Measurements from ENCODE around the gene MXD3. TPM values are rescaled to one million over a fixed set of nuclear protein-coding genes. Genes with fewer than 3 reads are reported as not detected.
A peak's percentile ranks its signal among the peaks of the same experiment; 100 is the strongest.

MXD3 gene
- polyA plus RNA-seq, 1 experiment = 2.8 TPM

DNA sequence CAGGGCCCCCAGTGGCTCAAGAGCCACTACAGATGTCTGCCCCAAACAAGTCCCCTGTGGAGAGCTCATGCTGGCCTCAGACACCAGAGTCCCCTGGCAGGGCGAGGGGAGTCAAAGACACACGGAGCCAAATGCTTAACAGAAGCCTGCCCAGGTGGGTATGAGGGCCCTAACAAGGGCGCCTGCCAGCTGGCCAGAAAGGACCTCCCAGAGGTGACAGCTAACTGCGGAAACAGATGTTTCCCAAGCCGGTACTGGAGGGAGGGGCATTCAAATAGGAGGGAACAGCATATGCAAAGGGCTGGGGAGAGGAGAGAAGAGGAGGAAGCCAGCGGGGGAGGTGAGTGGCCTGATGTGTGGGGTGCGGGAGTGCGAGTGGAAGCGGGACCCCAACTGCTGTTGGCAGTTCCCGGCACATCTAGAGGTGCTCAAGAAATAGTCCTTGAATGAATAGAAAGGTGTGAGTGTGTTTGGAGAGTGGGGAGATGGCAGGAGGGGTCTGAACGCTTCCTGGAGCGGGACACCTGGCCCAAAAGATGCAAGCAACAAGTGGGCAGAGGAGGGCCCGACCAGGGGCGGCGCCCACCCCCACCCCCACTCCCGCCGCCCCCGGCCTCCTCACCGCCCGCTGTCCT lies 824 bp downstream of the MXD3 start:
- ChIA-PET CTCF (interaction anchor here (0.9 to 2.8 kb wide), 18 partner anchors 8 to 197 kb away, joined by 3 to 35 read pairs (median 6); partner anchors contain the start of gene LMAN2), POLR2A (no interaction called here)
- no peaks in the 10 kb centered on the region; the same call in 1 of the 2 replicates for H3K9me3 ChIP-seq (ENCODE audit: control insufficient read depth, insufficient read depth, low read length)
- H3K27me3 ChIP-seq (ENCODE audit: control insufficient read depth, insufficient read depth, low read length) = no peaks in the 10 kb centered on the region
- TF ChIP-seq CTCF (IDR thresholded peaks at IDR 0.05; ENCODE audit: low read depth, low read length) = no peak
- DNase-seq (ENCODE audit: low read depth, low spot score) = no peak
- H3K27ac ChIP-seq (ENCODE audit: low read depth, low read length) = no peak overlapping the region
- peak overlapping the region; percentile 68 for H3K4me3 ChIP-seq (ENCODE audit: low read depth, low read length)

DNA sequence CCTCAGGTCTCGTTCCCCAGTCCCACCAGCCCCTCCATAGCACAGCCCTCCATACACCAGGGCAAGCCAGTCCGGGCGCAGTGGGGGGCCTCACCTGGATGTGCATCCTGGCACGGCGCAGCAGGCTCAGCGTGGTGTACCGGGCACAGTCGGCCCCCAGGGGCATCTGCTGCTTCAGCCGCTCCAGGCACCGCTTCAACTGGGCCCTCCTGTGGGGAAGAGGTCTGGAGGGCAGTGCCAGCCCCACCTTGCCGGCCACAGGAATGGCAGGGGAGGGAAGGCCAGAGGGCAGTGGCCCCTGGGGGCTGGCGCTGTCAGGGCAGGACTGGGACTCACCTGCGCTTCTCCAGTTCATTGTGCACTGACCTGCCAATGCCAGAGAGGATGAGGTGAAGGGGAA lies 1.4 kb downstream of the MXD3 start:
- TF ChIP-seq CTCF (IDR thresholded peaks at IDR 0.05; ENCODE audit: low read depth, low read length) = no peak
- no peak for DNase-seq (ENCODE audit: low read depth, low spot score)
- peak overlapping the region; percentile 68 for H3K4me3 ChIP-seq (ENCODE audit: low read depth, low read length)
- ChIA-PET POLR2A (interaction anchor here (0.6 kb wide), 2 partner anchors 36 to 69 kb away, joined by 3 to 6 read pairs; no protein-coding TSS in a partner anchor), CTCF (interaction anchor here (0.5 to 2.8 kb wide), 29 partner anchors 8 to 649 kb away, joined by 3 to 35 read pairs (median 4); partner anchors contain the start of gene LMAN2)
- no peak overlapping the region for H3K27ac ChIP-seq (ENCODE audit: low read depth, low read length)
- no peaks in the 10 kb centered on the region for H3K27me3 ChIP-seq (ENCODE audit: control insufficient read depth, insufficient read depth, low read length)
- H3K9me3 ChIP-seq (ENCODE audit: control insufficient read depth, insufficient read depth, low read length) = no peaks in the 10 kb centered on the region; the same call in 1 of the 2 replicates

DNA sequence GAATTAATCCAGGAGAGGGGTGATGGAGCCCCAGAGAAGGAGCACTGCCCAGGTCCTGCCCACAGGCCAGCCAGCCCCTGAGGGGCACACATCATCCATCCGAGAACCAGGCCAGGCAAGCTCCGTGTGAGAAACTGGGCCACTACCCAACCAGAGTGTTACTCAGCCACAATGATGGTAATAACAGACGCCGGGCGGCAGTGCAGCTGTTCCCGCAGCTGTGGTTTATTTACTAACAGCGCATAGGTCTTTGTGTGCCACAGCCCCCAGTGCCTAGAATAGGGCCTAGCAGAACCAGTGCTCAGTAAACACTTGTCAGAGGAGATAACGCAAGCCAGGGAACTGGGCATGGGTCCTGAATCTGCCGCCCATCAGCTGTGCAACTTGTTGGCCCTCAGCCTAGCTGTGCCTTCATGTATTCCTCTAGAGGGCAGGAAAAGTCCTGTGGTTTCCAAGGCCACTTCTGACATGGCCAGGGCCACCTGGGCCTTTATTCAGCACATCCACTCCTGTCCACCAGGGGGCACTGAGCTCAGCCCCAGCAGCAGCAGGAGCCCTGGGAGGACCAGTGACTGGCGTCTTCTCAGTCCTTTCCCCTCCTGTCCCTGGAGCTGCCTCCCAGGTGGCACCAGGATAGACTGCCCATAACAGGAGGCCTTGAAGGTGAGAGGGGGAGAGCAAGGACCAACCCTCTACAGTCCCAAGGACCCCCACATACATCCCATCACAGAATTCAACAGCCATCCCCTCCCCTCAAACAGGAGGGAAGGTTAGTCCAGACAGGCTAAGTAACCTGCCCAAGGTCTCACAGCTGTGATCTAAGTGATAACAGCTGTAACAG lies 2.1 kb downstream of the MXD3 start:
- Histone ChIP-seq H3K9me3 (ENCODE audit: control insufficient read depth, insufficient read depth, low read length) (no peaks in the 10 kb centered on the region; the same call in 1 of the 2 replicates), H3K4me3 (ENCODE audit: low read depth, low read length) (no peak overlapping the region), H3K27ac (ENCODE audit: low read depth, low read length) (no peak overlapping the region), H3K27me3 (ENCODE audit: control insufficient read depth, insufficient read depth, low read length) (no peaks in the 10 kb centered on the region)
- no peak for DNase-seq (ENCODE audit: low read depth, low spot score)
- TF ChIP-seq CTCF (IDR thresholded peaks at IDR 0.05; ENCODE audit: low read depth, low read length) = peak; percentile 86
- CTCF ChIA-PET = interaction anchor here (0.5 to 2.8 kb wide), 32 partner anchors 9 to 648 kb away, joined by 3 to 35 read pairs (median 4); partner anchors contain the start of gene LMAN2
- POLR2A ChIA-PET = interaction anchor here (0.6 to 0.9 kb wide), 3 partner anchors 37 to 211 kb away, joined by 3 to 6 read pairs (median 3); no protein-coding TSS in a partner anchor

DNA sequence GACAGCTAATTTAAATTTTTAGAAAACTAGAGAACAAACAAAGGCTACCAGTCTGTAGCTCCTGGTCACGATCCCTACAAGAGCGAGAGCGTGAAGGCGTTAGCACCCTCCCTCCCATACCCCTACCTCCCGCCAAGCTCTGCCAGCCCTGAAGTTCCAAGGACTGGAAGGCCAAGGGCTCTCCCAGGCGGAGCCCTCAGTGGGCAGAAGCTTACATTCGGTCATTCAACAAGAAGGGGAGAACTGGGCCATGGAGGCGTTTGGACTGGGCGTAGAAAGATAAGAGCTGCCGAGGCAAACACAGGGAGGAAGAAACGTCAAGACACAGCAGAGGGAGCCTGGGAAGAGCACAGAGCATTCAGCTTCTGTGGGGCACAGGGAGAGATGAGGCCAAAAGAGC lies 3.0 kb downstream of the MXD3 start:
- H3K27ac ChIP-seq (ENCODE audit: low read depth, low read length) = no peak overlapping the region
- no peak for DNase-seq (ENCODE audit: low read depth, low spot score)
- no peaks in the 10 kb centered on the region; the same call in 1 of the 2 replicates for H3K9me3 ChIP-seq (ENCODE audit: control insufficient read depth, insufficient read depth, low read length)
- ChIA-PET CTCF (interaction anchor here (0.6 to 2.8 kb wide), 11 partner anchors 9 to 275 kb away, joined by 3 to 35 read pairs (median 5); partner anchors contain the start of gene LMAN2), POLR2A (interaction anchor here (0.9 kb wide), 1 partner anchor 210 kb away, joined by 3 read pairs; no protein-coding TSS in a partner anchor)
- no peaks in the 10 kb centered on the region for H3K27me3 ChIP-seq (ENCODE audit: control insufficient read depth, insufficient read depth, low read length)
- no peak for TF ChIP-seq CTCF (IDR thresholded peaks at IDR 0.05; ENCODE audit: low read depth, low read length)
- no peak overlapping the region for H3K4me3 ChIP-seq (ENCODE audit: low read depth, low read length)
